Fibroblast of villous mesenchyme (primary cell): Measurements from ENCODE around the gene FMN1. TPM values are rescaled to one million over a fixed set of nuclear protein-coding genes. Genes with fewer than 3 reads are reported as not detected.

Experiments
- DNase-seq: peaks from one replicate; pipeline ENCODE4 v3.0.0-alpha.2; 2010; ENCODE audit warnings: low read depth
- H3K4me3 ChIP-seq: 2 replicates; pipeline ENCODE4 v1.5.1; 2011; ENCODE audit warnings: low read depth, mild to moderate bottlenecking, low read length
- total RNA-seq: library from RNA; depleted of rRNA; stranded (reverse); fragments of >200 nt; gene quantifications from 2 replicates; pipeline ENCODE4 v1.2.3, GENCODE V29; 2012
- TF ChIP-seq, protein P1 (sequence below): IDR thresholded peaks from 2 replicates; pipeline ENCODE4 v1.5.1; 2012; ENCODE audit warnings: low read depth, mild to moderate bottlenecking, low read length; ENCODE audit not compliant: insufficient read depth

FMN1 gene
- total RNA-seq, 1 donor = 8.6 TPM

DNA sequence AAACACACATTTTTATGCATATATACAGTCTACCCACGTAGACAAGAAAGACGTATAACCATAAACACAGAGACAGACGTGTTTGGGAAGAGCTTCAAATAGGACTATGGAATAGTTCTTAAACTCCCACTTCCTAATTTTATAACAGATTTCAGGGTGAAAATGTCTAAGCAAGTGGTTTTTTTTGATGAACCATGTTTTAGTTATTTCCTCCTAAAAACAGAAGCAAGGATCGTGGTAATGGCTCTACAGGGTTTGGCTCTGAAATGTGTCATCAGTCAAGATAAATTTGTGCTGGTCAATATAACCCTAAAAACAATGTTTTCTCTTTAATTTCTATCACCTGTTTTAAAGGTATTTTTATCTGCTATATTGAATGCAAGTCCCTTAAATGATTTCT lies 58.2 kb downstream of the FMN1 start:
- DNase-seq = no peak
- H3K4me3 ChIP-seq = no peak overlapping the region
- TF ChIP-seq, protein P1, sequence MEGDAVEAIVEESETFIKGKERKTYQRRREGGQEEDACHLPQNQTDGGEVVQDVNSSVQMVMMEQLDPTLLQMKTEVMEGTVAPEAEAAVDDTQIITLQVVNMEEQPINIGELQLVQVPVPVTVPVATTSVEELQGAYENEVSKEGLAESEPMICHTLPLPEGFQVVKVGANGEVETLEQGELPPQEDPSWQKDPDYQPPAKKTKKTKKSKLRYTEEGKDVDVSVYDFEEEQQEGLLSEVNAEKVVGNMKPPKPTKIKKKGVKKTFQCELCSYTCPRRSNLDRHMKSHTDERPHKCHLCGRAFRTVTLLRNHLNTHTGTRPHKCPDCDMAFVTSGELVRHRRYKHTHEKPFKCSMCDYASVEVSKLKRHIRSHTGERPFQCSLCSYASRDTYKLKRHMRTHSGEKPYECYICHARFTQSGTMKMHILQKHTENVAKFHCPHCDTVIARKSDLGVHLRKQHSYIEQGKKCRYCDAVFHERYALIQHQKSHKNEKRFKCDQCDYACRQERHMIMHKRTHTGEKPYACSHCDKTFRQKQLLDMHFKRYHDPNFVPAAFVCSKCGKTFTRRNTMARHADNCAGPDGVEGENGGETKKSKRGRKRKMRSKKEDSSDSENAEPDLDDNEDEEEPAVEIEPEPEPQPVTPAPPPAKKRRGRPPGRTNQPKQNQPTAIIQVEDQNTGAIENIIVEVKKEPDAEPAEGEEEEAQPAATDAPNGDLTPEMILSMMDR = no peak

DNA sequence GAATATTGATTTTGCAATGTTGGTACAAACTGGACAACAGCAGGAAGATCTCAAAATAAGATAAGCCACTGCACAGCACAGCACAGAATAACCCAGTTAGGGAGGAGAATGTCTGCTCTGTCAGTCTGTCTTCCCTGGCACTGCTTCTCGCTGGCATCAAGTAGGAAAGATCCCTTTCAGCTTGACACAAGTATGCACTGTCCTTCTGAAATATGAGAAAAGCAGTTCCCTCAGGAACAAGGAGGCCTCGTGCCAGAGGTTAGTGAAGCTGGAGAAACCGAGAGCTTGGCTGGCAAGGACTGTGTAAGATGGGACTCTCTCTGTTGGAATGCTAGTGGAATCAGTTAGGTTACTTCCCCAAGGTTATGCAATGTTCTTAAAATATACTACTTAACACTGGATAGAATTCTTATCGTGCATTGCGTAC lies 59.1 kb downstream of the FMN1 start:
- no peak overlapping the region for H3K4me3 ChIP-seq
- TF ChIP-seq, protein P1 = no peak
- DNase-seq = peak; percentile 19

DNA sequence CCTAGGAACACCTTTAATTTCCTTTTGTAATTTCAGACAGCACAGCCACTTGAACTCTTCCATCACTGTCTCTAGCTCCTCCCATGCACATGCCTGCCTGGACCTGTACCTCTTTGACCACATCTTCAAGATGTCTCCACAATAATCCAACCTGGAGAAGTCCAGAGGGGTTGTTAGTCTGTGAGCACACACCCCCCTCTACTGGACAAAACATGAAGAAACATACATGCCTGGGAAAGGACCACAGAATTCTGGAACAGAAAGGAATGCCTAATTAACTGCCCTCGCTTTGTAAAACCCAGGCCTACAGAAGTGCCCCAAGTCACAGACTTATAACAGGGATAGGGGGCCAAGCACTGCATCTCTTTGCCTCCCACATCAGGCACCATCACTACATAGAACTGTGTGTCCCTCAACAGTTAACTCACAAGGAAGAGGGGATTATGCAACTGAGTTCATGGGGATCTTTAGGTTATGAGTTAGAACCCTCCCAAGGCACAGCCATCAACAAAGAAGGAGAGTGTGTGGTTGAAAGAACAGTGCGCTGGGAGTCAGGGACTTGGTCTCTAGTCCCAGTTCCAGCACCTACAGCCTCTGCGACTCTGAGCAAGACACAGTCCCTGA lies 61.7 kb downstream of the FMN1 start:
- TF ChIP-seq, protein P1 = peak; percentile 82
- peak; percentile 73 for DNase-seq
- H3K4me3 ChIP-seq = no peak overlapping the region

DNA sequence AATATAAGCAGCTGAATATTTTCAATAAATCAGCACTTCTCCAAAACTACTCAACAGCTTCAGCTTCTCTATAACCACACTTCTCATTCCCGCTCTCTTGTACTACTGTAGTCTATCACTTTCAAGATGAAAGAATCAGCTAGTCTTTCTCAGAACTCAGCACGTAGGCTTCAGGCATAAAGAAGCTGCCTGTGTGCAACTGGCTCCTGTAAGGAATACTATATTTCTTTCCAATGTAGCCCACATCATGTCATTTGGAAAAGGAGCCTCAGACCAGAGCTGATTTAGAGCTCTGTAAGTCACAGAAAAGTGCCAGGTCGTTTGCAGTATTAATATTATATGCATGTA lies 62.3 kb downstream of the FMN1 start:
- TF ChIP-seq, protein P1 = no peak
- DNase-seq = no peak
- H3K4me3 ChIP-seq = no peak overlapping the region

DNA sequence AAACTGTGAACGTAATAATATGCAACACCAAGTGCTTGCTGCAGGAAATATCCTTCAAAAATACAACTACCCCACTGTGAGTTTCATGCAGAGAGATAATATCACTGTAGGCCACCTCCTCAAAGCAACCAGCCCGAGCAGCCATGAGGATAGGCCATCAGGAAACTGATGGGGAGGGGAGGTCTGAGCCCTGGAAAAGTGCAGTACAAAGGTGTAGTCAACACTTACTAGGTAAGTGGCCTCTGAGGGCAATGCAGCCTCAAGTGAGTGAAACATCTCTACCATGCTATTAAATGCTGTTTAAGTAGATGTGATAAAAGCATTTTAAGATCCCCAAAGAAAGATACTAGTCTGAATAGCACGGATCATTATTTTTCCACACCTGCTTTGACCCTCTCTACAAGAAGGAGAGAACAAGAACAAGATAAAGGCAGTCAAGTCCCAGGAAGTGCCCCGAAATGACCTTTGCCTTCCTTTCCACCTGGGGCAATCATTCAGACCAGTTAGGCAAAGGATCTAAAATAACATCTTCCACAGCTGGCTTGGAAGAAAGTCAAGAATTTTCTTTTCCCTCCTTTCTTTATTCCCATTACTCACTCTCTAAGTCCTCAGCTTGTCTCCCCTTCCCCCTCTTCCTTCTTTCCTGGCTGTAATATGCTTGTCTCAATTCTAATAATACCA lies 62.8 kb downstream of the FMN1 start:
- peak; percentile 47 for DNase-seq
- H3K4me3 ChIP-seq = no peak overlapping the region
- TF ChIP-seq, protein P1 = no peak

DNA sequence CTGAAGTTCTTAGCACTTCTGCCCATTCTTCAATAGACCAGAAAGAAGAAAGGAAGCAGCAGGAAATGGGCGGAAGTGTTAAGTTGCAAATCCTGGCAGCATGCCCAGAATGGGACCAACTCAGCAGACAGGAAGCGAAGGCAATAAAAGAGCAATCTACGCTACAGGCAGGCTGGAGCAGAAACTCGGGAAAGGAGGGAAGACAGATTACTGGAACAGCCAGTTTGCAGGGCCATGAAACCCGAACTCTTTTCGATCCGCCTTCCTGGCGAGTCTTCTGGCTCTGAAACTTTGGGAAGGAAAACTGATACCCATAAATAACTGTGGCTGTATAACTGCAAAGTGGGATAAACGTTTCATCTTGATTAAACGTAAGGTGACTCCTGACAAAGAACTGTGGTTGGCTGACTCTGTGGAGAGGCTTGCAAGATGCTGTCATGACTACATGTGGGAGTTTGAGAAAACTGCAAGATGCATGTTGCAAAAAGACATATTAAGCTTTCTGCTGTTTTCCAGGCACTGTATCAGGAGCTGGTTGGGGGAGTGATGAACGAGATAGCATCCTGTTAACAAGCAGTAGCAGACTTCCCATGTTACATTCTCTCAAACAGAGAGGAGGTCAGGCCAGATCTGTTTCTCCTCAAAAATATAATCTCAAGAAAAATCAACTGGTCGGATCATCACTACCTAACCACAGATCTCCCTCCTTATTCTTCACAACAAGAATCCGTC lies 67.8 kb downstream of the FMN1 start:
- H3K4me3 ChIP-seq = peak overlapping the region; percentile 17
- TF ChIP-seq, protein P1 = no peak

More for the DNA sequence above, 67.8 kb downstream of the FMN1 start:
- DNase-seq = peak; percentile 96
